SU-DHL-6 (cell line): ENCODE data around the gene DIS3L2.

Source experiments
- H2AFZ ChIP-seq: fragments of 200-600 bp; sonication (generic); 2 replicates; pipeline ENCODE4 v1.6.1; 2014; ENCODE audit warnings: low read depth, mild to moderate bottlenecking, moderate library complexity, mixed read lengths, antibody characterized with exemption, low read length; ENCODE audit not compliant: severe bottlenecking
- H3F3A ChIP-seq: fragments of 200-600 bp; shearing (Covaris generic); 2 replicates; pipeline ENCODE4 v1.6.0; 2016; ENCODE audit warnings: antibody characterized with exemption, mild to moderate bottlenecking; ENCODE audit not compliant: insufficient read depth
- H3K27ac ChIP-seq: fragments of 200-600 bp; sonication (generic); 2 replicates; pipeline ENCODE4 v1.5.1; 2016; ENCODE audit warnings: low read depth, mild to moderate bottlenecking, low read length, moderate library complexity, mixed read lengths
- H3K27me3 ChIP-seq: fragments of 200-600 bp; sonication (generic), shearing (Covaris generic); 2 replicates; pipeline ENCODE4 v1.6.0; 2014; ENCODE audit warnings: mild to moderate bottlenecking, low read length
- H3K36me3 ChIP-seq: fragments of 200-600 bp; sonication (generic); 2 replicates; pipeline ENCODE4 v1.6.1; 2014; ENCODE audit warnings: mild to moderate bottlenecking, low read length, mixed read lengths
- H3K4me2 ChIP-seq: fragments of 300-600, 200-600 bp; shearing (Covaris generic), sonication (generic); 2 replicates; pipeline ENCODE4 v1.6.0; 2014; ENCODE audit warnings: low read length, low read depth, mild to moderate bottlenecking; ENCODE audit not compliant: poor library complexity, severe bottlenecking
- H3K4me3 ChIP-seq: fragments of 200-600 bp; sonication (generic); 2 replicates; pipeline ENCODE4 v1.5.1; 2014; ENCODE audit warnings: antibody characterized with exemption, low read length, mild to moderate bottlenecking, mixed read lengths; ENCODE audit not compliant: insufficient read depth, poor library complexity, severe bottlenecking
- H3K79me2 ChIP-seq: fragments of 200-600 bp; sonication (generic); 2 replicates; pipeline ENCODE4 v1.6.1; 2014; ENCODE audit warnings: mild to moderate bottlenecking, low read length, moderate library complexity; ENCODE audit not compliant: insufficient read depth
- H3K9ac ChIP-seq: fragments of 200-600 bp; sonication (generic); 2 replicates; pipeline ENCODE4 v1.7.0; 2014; ENCODE audit warnings: mild to moderate bottlenecking, low read length
- H3K9me2 ChIP-seq: fragments of 200-600 bp; sonication (generic); replicated peaks from 2 replicates; pipeline ENCODE4 v1.6.1; 2014; ENCODE audit warnings: low read length; ENCODE audit not compliant: insufficient read depth
- H3K9me3 ChIP-seq: fragments of 200-600 bp; sonication (generic); 2 replicates; pipeline ENCODE4 v1.6.1; 2014; ENCODE audit warnings: low read length, mixed read lengths; ENCODE audit not compliant: insufficient read depth
- H4K20me1 ChIP-seq: fragments of 200-600 bp; sonication (generic); 2 replicates; pipeline ENCODE4 v1.6.1; 2014; ENCODE audit warnings: low read depth, mild to moderate bottlenecking, antibody characterized with exemption, low read length, moderate library complexity, mixed read lengths
- CTCF ChIP-seq: fragments of 200-600 bp; sonication (generic); IDR thresholded peaks from one replicate; pipeline ENCODE4 v1.5.1; 2017; ENCODE audit warnings: antibody characterized with exemption, mild to moderate bottlenecking, low read length, moderate library complexity; ENCODE audit not compliant: insufficient read depth, poor library complexity, severe bottlenecking
- EZH2phosphoT487 ChIP-seq: fragments of 200-600 bp; sonication (generic), shearing (Covaris generic); conservative IDR thresholded peaks from 2 replicates; pipeline ENCODE4 v1.6.1; 2018; ENCODE audit warnings: mild to moderate bottlenecking, antibody characterized with exemption, low read length, moderate library complexity, mixed read lengths

The DIS3L2 gene

GRCh38 chr2:232102380-232102779 lies 140.9 kb downstream of the DIS3L2 start:
- Histone ChIP-seq H3K9me2 (no peaks in the 10 kb centered on the region), H3K79me2 (no peaks in the 10 kb centered on the region), H3K36me3 (no peaks in the 10 kb centered on the region), H3K4me2 (peak overlapping the region; percentile 6), H3F3A (no peaks in the 10 kb centered on the region), H3K4me3 (no peak overlapping the region), H3K9me3 (no peaks in the 10 kb centered on the region), H3K27ac (no peak overlapping the region), H4K20me1 (no peaks in the 10 kb centered on the region), H3K9ac (no peak overlapping the region), H2AFZ (no peak overlapping the region), H3K27me3 (no peaks in the 10 kb centered on the region)
- TF ChIP-seq EZH2phosphoT487, result no peak
- no peak for TF ChIP-seq CTCF

GRCh38 chr2:232103140-232103737 lies 141.7 kb downstream of the DIS3L2 start:
- H3K9ac ChIP-seq, result no peak overlapping the region
- no peaks in the 10 kb centered on the region for H3F3A ChIP-seq
- H2AFZ ChIP-seq, result no peak overlapping the region
- no peaks in the 10 kb centered on the region for H3K9me2 ChIP-seq
- no peak overlapping the region for H3K27ac ChIP-seq
- no peaks in the 10 kb centered on the region for H4K20me1 ChIP-seq
- H3K36me3 ChIP-seq, result no peaks in the 10 kb centered on the region
- TF ChIP-seq EZH2phosphoT487 (no peak), CTCF (no peak)
- no peak overlapping the region for H3K4me3 ChIP-seq
- no peaks in the 10 kb centered on the region for H3K9me3 ChIP-seq
- H3K79me2 ChIP-seq, result no peaks in the 10 kb centered on the region
- H3K4me2 ChIP-seq, result no peak overlapping the region
- H3K27me3 ChIP-seq, result no peaks in the 10 kb centered on the region

- no peaks in the 10 kb centered on the region for H3K27me3 ChIP-seq
- no peak overlapping the region for H3K4me3 ChIP-seq
- no peak overlapping the region for H3K27ac ChIP-seq
- no peaks in the 10 kb centered on the region for H3K36me3 ChIP-seq
- H2AFZ ChIP-seq, result no peak overlapping the region
- H3K79me2 ChIP-seq, result no peaks in the 10 kb centered on the region
- TF ChIP-seq CTCF, result no peak
- TF ChIP-seq EZH2phosphoT487, result no peak
- H3K9ac ChIP-seq, result no peak overlapping the region
- H3K9me2 ChIP-seq, result no peaks in the 10 kb centered on the region
- no peaks in the 10 kb centered on the region for H3K9me3 ChIP-seq
- H3F3A ChIP-seq, result no peaks in the 10 kb centered on the region
- no peaks in the 10 kb centered on the region for H4K20me1 ChIP-seq
- H3K4me2 ChIP-seq, result no peak overlapping the region
Measured at GRCh38 chr2:232104076-232104646, 142.6 kb downstream of the DIS3L2 start.
